Peyer's patch (tissue), 4 donors: ENCODE results near the gene ZFP1. TPM values are rescaled to one million over a fixed set of nuclear protein-coding genes. Genes with fewer than 3 reads are reported as not detected.

ENCODE experiments used
- DNase-seq, 3 donors: peaks; one replicate each; pipeline ENCODE4 v3.0.0-alpha.2; 2017 to 2019
- H3K27ac ChIP-seq, 4 donors: fragments of 200-600 bp; sonication (generic); one replicate each; pipeline ENCODE4 v1.5.1; 2016 to 2019
- H3K27me3 ChIP-seq, 2 donors: fragments of 200-600 bp; sonication (generic); one replicate each; pipeline ENCODE4 v1.5.1; 2019
- H3K36me3 ChIP-seq, 3 donors: fragments of 200-600 bp; sonication (generic); one replicate each; pipeline ENCODE4 v1.5.1; 2016 to 2019
- H3K4me1 ChIP-seq, 4 donors: fragments of 200-600 bp; sonication (generic); one replicate each; pipeline ENCODE4 v1.5.1; 2016 to 2019
- H3K4me3 ChIP-seq, 4 donors: fragments of 200-600 bp; sonication (generic); 1 replicate in 3 of 4; 2 replicates in 1 of 4; pipeline ENCODE4 v1.5.1; 2016 to 2019; ENCODE audit warnings: mild to moderate bottlenecking in 1 of 4
- H3K9me3 ChIP-seq, 4 donors: fragments of 200-600 bp; sonication (generic); one replicate each; pipeline ENCODE4 v1.5.1; 2016 to 2019; ENCODE audit warnings: mild to moderate bottlenecking in 1 of 4
- CTCF ChIP-seq, 6 experiments: fragments of 450-650 bp in 4 of 6; fragments of 200-600 bp in 2 of 6; sonication (generic) in 1 of 6; IDR thresholded peaks; one replicate each; pipeline ENCODE4 v1.5.1; 2017 to 2019; ENCODE audit warnings: antibody characterized with exemption in 6 of 6, mild to moderate bottlenecking in 3 of 6, moderate library complexity in 1 of 6
- POLR2A ChIP-seq, 2 donors: fragments of 450-650 bp; IDR thresholded peaks; one replicate each; pipeline ENCODE4 v1.5.1; 2017; ENCODE audit warnings: antibody characterized with exemption in 2 of 2, mild to moderate bottlenecking in 2 of 2, moderate library complexity in 2 of 2
- total RNA-seq, 4 donors: library from RNA; depleted of rRNA; stranded (reverse); fragments of >200 nt; gene quantifications; one replicate each; pipeline ENCODE4 v1.1.0, GENCODE V29; 2016

The ZFP1 gene
- total RNA-seq, result 1 to 10 TPM; 2.6 to 6.1 (median 4.9) TPM

GRCh38 chr16:75148311-75149195 is at the start of gene ZFP1:
ZFP1 (plus strand) TSS chr16:75148524; CDS start chr16:75152952, 4,428 bp downstream.
- no peak for TF ChIP-seq CTCF (IDR thresholded peaks at IDR 0.05)
- TF ChIP-seq POLR2A (IDR thresholded peaks at IDR 0.05), result peak in 1 of 2 donors; percentile 23
- peak within 1 kb of the TSS; percentile 68 to 98 (median 78) for H3K4me3 ChIP-seq
- no peaks in the 10 kb centered on the region for H3K27me3 ChIP-seq
- peaks cover 0 to 13% (median 0%) of the 10 kb centered on the region in 4 donors for H3K9me3 ChIP-seq
- H3K36me3 ChIP-seq, result no peaks in the 10 kb centered on the region
- peaks cover 0 to 3% (median 0%) of the 10 kb centered on the region in 4 donors for H3K4me1 ChIP-seq
- peak within 1 kb of the TSS; percentile 93 to 99 (median 94) for H3K27ac ChIP-seq
- peak; percentile 94 to 99 (median 97) for DNase-seq

- TF ChIP-seq CTCF (IDR thresholded peaks at IDR 0.05) (no peak), POLR2A (IDR thresholded peaks at IDR 0.05) (no peak)
- H3K4me3 ChIP-seq, result no peak overlapping the region
- H3K4me1 ChIP-seq, result peaks cover 0 to 32% (median 3%) of the 10 kb centered on the region in 4 donors
- H3K27me3 ChIP-seq, result no peaks in the 10 kb centered on the region
- H3K27ac ChIP-seq, result peak overlapping the region; percentile 43 to 59 (median 50)
- no peaks in the 10 kb centered on the region for H3K9me3 ChIP-seq
- peaks cover 0 to 15% (median 0%) of the 10 kb centered on the region in 3 donors for H3K36me3 ChIP-seq
- DNase-seq, result no peak
These were observed 49.2 kb upstream of the ZFP1 start for GRCh38 chr16:75099075-75099667.

- Histone ChIP-seq H3K27ac (peak overlapping the region; percentile 43 to 59 (median 50)), H3K9me3 (no peaks in the 10 kb centered on the region), H3K4me3 (no peak overlapping the region), H3K4me1 (peaks cover 0 to 38% (median 3%) of the 10 kb centered on the region in 4 donors), H3K36me3 (peaks cover 0 to 7% (median 0%) of the 10 kb centered on the region in 3 donors), H3K27me3 (no peaks in the 10 kb centered on the region)
- TF ChIP-seq CTCF (IDR thresholded peaks at IDR 0.05) (no peak), POLR2A (IDR thresholded peaks at IDR 0.05) (no peak)
- DNase-seq, result peak in 2 of 3 donors; percentile 37 to 75
These were observed 48.4 kb upstream of the ZFP1 start for GRCh38 chr16:75099738-75100602.

GRCh38 chr16:75100603-75100990 is 47.7 kb upstream of the ZFP1 start:
- Histone ChIP-seq H3K27ac (no peak overlapping the region), H3K4me3 (no peak overlapping the region), H3K27me3 (no peaks in the 10 kb centered on the region), H3K9me3 (no peaks in the 10 kb centered on the region), H3K4me1 (peaks cover 0 to 44% (median 3%) of the 10 kb centered on the region in 4 donors), H3K36me3 (peaks cover 0 to 2% (median 0%) of the 10 kb centered on the region in 3 donors)
- no peak for DNase-seq
- TF ChIP-seq POLR2A (IDR thresholded peaks at IDR 0.05), result no peak
- TF ChIP-seq CTCF (IDR thresholded peaks at IDR 0.05), result no peak

- peaks cover 0 to 46% (median 3%) of the 10 kb centered on the region in 4 donors for H3K4me1 ChIP-seq
- no peak overlapping the region for H3K4me3 ChIP-seq
- no peaks in the 10 kb centered on the region for H3K36me3 ChIP-seq
- H3K27me3 ChIP-seq, result no peaks in the 10 kb centered on the region
- no peaks in the 10 kb centered on the region for H3K9me3 ChIP-seq
- DNase-seq, result no peak
- no peak for TF ChIP-seq POLR2A (IDR thresholded peaks at IDR 0.05)
- no peak for TF ChIP-seq CTCF (IDR thresholded peaks at IDR 0.05)
- no peak overlapping the region for H3K27ac ChIP-seq
These were observed 46.7 kb upstream of the ZFP1 start for GRCh38 chr16:75101635-75102034.
